GM12873 (cell line): ENCODE measurements around the gene ANKRD29.

Experiments
- TF ChIP-seq, protein P1 (sequence below): IDR thresholded peaks from 2 replicates; pipeline ENCODE4 v1.5.1; 2012; ENCODE audit warnings: low read depth, mild to moderate bottlenecking, moderate library complexity, low read length, control low read depth; ENCODE audit not compliant: insufficient read depth; ENCODE audit errors: missing control alignments

ANKRD29 gene

DNA sequence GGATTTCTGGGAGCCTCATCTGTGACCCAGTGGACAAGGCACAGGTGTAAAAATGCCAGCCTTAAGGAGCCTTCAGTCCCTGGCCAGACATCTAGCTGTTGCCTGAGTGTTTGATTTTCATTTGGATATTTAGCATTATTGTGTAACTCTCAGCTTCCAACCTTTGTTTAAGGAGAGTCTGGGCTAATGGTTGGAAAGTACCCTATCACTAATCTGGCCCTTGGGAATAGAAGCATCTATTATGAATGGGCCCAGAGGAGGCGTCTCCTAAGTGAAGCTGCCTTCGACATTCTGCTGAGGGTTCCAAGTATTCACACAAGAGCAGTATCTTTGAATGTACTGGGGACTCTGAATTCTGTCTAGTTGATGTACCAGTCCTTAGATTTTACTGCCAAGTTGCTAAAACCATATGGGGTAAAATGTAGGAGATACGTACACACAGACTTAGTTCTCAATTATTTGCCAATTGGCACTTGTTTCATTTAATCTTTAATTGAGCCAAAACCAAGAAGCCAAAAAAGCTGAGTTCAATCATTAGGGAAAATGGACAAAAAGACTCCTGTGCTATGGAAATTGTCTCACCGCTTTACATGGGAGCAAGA lies 7.2 kb upstream of the ANKRD29 start:
- TF ChIP-seq, protein P1, sequence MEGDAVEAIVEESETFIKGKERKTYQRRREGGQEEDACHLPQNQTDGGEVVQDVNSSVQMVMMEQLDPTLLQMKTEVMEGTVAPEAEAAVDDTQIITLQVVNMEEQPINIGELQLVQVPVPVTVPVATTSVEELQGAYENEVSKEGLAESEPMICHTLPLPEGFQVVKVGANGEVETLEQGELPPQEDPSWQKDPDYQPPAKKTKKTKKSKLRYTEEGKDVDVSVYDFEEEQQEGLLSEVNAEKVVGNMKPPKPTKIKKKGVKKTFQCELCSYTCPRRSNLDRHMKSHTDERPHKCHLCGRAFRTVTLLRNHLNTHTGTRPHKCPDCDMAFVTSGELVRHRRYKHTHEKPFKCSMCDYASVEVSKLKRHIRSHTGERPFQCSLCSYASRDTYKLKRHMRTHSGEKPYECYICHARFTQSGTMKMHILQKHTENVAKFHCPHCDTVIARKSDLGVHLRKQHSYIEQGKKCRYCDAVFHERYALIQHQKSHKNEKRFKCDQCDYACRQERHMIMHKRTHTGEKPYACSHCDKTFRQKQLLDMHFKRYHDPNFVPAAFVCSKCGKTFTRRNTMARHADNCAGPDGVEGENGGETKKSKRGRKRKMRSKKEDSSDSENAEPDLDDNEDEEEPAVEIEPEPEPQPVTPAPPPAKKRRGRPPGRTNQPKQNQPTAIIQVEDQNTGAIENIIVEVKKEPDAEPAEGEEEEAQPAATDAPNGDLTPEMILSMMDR, result no peak

- TF ChIP-seq, protein P1, result no peak
These were observed 6.6 kb upstream of the ANKRD29 start for GRCh38 chr18:23669202-23669766.

DNA sequence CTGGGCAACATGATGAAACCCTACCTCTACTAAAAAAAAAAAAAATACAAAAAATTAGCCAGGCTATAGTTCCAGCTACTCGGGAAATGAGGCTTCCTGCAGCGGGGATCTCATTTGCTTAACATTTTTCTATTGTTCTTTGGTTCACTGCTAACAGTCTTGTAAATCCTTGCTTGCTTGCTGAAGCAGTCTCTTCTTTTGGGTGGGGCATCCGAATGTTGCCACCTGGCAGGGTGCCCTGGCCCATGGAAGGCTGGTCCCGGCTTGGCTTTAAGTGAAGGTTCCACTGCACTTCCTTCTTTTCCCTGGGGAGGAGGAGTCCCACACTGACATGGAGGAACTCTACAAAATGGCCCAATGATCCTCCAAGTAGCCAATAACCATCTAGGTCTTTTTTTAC lies 6.0 kb upstream of the ANKRD29 start:
- TF ChIP-seq, protein P1, result no peak

DNA sequence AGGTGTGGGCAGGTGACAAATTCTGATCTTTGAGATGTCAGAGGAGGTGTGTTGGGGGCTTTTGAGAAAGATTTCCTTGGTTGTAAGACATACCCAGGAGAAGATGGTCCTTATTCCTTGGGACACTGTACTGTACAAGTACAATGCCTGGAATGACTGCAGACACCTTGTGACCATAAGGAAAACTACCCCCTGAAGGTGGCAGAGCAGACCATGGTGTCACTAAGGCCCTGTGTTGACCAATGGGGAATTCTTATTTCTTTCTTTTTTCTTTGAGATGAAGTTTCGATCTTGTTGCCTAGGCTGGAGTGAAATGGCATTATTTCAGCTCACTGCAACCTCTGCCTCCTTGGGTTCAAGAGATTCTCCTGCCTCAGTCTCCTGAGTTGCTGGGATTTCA lies 4.4 kb upstream of the ANKRD29 start:
- TF ChIP-seq, protein P1, result peak; percentile 14

DNA sequence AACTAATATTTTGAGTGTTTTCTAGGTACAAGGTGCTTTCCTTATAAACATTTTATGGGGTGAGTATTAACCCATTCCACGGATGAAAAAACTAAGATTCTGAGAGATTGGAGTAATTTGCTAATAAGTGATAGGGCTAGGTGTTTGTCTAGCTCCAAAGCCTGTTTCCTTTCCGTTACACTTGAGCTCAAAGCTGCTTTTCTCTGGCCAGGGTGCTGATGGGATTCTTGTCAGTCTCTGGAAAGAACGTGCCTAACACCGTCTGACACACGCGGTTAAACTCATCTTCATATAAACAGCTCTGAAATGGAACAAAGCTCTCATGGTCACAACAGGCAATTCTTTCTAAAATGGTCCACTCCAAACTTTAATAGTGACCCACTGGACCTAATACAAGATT lies 2.0 kb upstream of the ANKRD29 start:
- TF ChIP-seq, protein P1, result no peak

- TF ChIP-seq, protein P1, result no peak
These were observed 889 bp downstream of the ANKRD29 start for GRCh38 chr18:23661735-23662308.

DNA sequence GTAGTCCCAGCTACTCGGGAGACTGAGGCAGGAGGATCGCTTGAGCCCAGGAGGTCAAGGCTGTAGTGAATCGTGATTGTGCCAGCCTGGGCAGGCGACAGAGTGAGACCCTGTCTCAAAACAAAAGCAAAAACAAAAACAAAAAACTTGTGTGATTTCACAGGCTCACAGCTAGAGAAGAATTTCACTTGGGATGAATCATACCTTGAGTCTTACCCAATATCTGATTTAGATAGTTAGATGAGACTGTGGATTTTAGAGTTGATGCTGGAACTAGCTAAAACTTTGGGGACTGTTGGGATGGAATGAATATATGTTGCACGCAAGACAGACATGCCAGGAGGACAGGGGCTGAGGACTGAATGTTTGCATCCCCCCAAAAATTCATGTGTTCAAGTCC lies 4.4 kb downstream of the ANKRD29 start:
- TF ChIP-seq, protein P1, result no peak
